Brain microvascular endothelial cell (primary cell): Measurements from ENCODE around the gene FRMPD2.
"Not testable (repeated sequence)": the region's sequence is repeated elsewhere in the genome, so short reads cannot be mapped to it uniquely, and the experiment has no call there.

ENCODE experiments used
- DNase-seq: peaks from one replicate; pipeline ENCODE4 v3.0.0-alpha.2; 2020
- H3K27ac ChIP-seq: fragments of 250-450 bp; sonication (Bioruptor Pico); 2 replicates; pipeline ENCODE4 v1.5.1; 2020; ENCODE audit warnings: mild to moderate bottlenecking, moderate library complexity
- H3K27me3 ChIP-seq: fragments of 250-450 bp; sonication (Bioruptor Pico); replicated peaks from 2 replicates; pipeline ENCODE4 v1.5.1; 2020; ENCODE audit warnings: mild to moderate bottlenecking
- H3K36me3 ChIP-seq: fragments of 250-450 bp; sonication (Bioruptor Pico); replicated peaks from 2 replicates; pipeline ENCODE4 v1.5.1; 2020; ENCODE audit warnings: mild to moderate bottlenecking
- H3K4me3 ChIP-seq: 2 replicates; pipeline ENCODE4 v1.5.1; 2011; ENCODE audit warnings: low read depth, mild to moderate bottlenecking, control low read depth, low read length, moderate library complexity
- in situ Hi-C: cut with HindIII; loops from 2 replicates; pipeline ENCODE4 v1.10.0; 2017; ENCODE audit warnings: low sequenced_read_pairs, low pct_ligation_motif_present
- TF ChIP-seq, protein P1 (sequence below): IDR thresholded peaks from 2 replicates; pipeline ENCODE4 v1.5.1; 2011; ENCODE audit warnings: low read depth, mild to moderate bottlenecking, moderate library complexity, low read length, control low read depth, inconsistent platforms; ENCODE audit errors: missing control alignments

The FRMPD2 gene

DNA sequence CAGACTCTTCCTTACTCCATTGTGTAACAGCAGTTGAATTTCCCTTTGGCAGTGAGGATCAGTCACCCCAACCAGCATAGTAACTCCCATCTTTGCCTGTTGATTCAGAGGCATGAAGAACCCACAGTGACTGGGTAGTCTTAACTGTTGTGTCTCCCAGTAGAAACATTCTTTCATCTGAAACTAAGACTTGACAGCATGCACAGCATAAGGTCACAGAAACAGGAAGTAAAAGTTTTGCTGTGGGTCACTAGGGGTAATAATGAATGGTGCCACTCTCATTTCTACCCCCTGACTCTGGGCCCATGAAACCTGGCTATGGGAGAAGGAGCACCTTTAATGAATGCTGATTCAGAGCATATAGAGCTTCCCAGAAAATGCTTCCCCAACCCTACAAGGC is 8.3 kb upstream of the FRMPD2 start:
- Histone ChIP-seq H3K27me3 (no peaks in the 10 kb centered on the region), H3K4me3 (no peak overlapping the region), H3K36me3 (no peaks in the 10 kb centered on the region), H3K27ac (no peak overlapping the region)
- DNase-seq: no peak
- TF ChIP-seq, protein P1, sequence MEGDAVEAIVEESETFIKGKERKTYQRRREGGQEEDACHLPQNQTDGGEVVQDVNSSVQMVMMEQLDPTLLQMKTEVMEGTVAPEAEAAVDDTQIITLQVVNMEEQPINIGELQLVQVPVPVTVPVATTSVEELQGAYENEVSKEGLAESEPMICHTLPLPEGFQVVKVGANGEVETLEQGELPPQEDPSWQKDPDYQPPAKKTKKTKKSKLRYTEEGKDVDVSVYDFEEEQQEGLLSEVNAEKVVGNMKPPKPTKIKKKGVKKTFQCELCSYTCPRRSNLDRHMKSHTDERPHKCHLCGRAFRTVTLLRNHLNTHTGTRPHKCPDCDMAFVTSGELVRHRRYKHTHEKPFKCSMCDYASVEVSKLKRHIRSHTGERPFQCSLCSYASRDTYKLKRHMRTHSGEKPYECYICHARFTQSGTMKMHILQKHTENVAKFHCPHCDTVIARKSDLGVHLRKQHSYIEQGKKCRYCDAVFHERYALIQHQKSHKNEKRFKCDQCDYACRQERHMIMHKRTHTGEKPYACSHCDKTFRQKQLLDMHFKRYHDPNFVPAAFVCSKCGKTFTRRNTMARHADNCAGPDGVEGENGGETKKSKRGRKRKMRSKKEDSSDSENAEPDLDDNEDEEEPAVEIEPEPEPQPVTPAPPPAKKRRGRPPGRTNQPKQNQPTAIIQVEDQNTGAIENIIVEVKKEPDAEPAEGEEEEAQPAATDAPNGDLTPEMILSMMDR: no peak
- in situ Hi-C loops: no loop called here

DNA sequence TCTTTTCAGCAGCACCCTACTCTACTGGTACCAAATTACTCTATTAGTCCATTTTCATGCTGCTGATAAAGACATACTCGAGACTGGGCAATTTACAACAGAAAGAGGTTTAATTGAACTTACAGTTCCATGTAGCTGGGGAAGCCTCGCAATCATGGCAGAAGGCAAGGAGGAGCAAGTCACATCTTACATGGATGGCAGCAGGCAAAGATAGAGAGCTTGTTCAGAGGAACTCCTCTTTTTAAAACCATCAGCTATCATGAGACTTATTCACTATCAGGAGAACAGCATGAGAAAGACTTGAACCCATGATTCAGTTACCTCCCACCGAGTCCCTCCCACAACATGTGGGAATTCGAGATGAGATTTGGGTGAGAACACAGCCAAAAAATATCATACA is 7.2 kb upstream of the FRMPD2 start:
- DNase-seq, in situ Hi-C loops, H3K27me3 ChIP-seq, H3K4me3 ChIP-seq, H3K27ac ChIP-seq, H3K36me3 ChIP-seq: not testable (repeated sequence)

DNA sequence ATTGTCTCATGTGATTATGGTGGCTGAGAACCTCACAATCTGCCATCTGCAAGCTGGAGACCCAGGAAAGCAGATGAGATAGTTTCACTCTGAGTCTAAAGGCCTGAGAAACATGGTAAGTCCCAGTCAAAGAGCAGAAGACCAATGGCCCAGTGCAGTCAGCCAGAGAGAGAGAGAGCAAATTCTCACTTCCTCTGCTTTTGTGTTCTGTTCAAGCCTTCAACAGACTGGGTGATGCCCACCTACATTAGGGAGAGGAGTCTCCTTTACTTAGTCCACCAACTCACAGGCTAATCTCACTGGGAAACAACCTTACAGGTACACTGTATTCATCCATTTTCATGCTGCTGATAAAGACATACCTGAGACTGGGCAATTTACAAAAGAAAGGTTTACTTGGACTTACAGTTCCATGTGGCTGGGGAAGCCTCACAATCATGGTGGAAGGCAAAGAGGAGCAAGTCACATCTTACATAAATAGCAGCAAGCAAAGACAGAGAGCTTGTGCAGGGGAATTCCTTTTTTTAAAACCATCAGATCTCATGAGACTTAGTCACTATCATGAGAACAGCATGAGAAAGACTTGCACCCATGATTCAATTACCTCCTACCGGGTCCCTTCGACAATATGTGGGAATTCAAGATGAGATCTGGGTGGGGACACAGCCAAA is 4.7 kb upstream of the FRMPD2 start:
- in situ Hi-C loops: no loop called here
- H3K27me3 ChIP-seq: no peaks in the 10 kb centered on the region
- TF ChIP-seq, protein P1: no peak
- H3K27ac ChIP-seq: no peak overlapping the region
- no peak for DNase-seq
- no peaks in the 10 kb centered on the region for H3K36me3 ChIP-seq
- H3K4me3 ChIP-seq: no peak overlapping the region

DNA sequence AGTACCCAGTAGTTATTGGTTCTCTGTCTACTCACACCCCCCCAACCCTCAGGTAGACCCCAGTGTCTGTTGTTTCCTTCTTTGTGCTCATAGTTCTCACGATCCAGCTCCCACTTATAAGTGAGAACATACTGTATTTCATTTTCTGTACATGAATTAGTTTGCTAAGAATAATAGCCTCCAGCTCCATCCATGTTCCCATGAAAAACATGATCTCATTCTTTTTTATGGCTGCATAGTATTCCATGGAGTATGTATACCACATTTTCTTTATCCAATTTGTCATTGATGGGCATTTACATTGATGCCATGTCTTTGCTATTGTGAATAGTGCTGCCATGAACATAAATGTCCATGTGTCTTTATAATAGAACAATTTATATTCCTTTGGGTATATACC is 2.6 kb upstream of the FRMPD2 start:
- DNase-seq: no peak
- H3K27ac ChIP-seq: no peak overlapping the region
- TF ChIP-seq, protein P1: no peak
- in situ Hi-C loops: no loop called here
- H3K36me3 ChIP-seq: no peaks in the 10 kb centered on the region
- H3K4me3 ChIP-seq: no peak overlapping the region
- H3K27me3 ChIP-seq: no peaks in the 10 kb centered on the region

DNA sequence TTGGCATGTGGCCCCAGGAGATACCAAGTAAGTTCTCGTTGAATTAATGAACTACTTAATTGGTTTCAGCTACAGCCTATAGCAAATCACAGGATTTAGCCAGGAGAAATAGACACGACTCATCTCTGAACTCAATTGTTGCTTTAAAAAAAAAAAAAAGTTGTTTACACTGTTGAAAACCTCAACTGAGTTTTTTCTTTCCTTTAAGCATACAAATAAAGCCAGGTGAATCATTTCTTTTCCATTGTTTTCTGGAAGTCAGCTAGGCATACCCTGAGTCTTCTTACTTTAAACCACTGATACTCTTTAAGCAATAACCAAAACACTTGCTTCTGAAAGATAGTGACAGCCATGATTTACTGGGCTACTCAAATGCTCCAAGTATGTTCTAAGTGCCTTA is 755 bp downstream of the FRMPD2 start:
- Histone ChIP-seq H3K4me3 (no peak overlapping the region), H3K27me3 (no peaks in the 10 kb centered on the region), H3K36me3 (no peaks in the 10 kb centered on the region), H3K27ac (no peak overlapping the region)
- no peak for DNase-seq
- TF ChIP-seq, protein P1: no peak
- in situ Hi-C loops: no loop called here

DNA sequence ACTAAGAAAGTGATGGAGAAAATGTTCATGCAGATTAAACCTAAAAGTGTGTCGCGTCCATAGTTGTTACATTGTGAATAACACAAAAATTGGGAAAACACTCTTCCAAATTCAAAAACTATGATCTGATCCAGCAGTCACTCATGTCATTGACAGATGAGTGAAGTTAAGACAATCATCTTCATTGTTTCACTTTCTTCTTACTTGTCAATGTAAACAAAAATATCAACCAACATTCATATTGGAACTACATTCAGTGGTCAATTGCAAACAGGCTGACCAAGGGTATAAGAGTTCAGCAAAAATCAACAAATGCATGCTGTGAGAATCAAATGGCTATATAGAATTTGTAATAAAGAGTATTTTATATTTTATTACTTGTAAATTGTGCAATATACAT is 1.8 kb downstream of the FRMPD2 start:
- no peak for DNase-seq
- H3K27me3 ChIP-seq: no peaks in the 10 kb centered on the region
- H3K27ac ChIP-seq: no peak overlapping the region
- TF ChIP-seq, protein P1: no peak
- H3K36me3 ChIP-seq: no peaks in the 10 kb centered on the region
- in situ Hi-C loops: no loop called here
- H3K4me3 ChIP-seq: no peak overlapping the region
